Epidermal melanocyte (primary cell): ENCODE results near the gene MFSD6.
"Not testable (repeated sequence)": the region's sequence is repeated elsewhere in the genome, so short reads cannot be mapped to it uniquely, and the experiment has no call there.

Experiments used
- DNase-seq: peaks from one replicate; pipeline ENCODE4 v3.0.0; 2011; ENCODE audit warnings: low spot score; ENCODE audit not compliant: insufficient read length

The MFSD6 gene

DNA sequence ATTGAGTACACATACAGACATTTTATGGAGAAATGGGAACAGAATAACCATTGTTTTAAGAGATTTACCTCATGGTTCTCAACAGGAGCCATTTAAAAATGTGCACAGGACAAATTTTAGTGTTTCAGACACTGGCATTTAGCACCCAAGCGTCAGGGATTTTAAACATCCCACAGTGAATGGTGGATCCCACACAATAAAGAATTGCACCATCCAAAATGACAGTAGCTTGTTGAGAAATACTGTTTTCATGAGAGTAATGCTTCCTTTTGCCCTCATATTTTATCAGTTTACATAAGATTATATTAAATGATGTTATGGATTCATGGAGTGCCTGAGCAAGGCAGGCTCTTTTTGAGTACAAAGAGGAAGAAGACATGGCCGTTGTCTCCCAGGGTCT is 54.0 kb downstream of the MFSD6 start:
- DNase-seq: no peak

DNA sequence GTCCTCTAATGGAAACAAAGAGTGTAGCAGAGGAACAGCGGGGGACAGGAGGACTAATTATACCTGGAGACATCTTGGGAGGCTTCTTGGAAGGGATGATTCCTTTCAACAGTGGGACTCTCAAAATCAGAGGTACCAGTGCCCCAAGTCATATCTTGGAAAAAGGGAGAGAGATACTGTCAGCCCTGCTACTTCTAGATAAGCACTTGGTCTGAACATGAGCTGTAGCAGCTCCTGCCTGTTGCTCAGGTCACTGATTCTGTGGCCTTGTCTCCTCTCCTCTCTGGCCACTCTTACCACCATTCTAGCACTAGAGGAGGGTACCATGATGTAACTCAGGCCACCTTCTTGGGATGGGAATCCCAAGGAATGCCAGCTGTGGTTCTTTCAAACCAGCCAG is 54.5 kb downstream of the MFSD6 start:
- no peak for DNase-seq

GRCh38 chr2:190465060-190465459 is 56.9 kb downstream of the MFSD6 start:
- no peak for DNase-seq

GRCh38 chr2:190466819-190467446 is 58.8 kb downstream of the MFSD6 start:
- no peak for DNase-seq

DNA sequence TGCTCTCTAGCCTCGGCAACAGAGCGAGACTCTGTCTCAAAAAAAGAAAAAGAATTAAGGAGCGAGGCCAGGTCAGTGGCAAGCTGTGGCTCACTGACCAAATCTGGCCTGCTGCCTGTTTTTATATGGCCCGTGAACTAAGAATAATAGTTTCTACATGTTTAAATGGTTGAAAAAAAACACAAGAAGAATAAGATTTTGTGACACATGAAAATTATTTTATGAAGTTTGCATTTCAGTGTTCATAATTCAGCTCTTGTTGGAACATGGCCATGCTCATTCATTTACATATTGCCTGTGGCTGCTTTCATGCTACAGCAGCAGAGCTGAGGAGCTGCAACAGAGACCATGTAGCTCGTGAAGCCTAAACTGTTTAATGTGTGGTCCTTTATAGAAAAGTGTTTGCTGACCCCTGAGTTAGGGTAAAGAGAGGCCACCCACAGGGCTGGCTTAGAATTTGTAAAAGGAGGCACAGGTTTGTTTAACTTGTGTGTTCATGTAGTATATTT is 59.5 kb downstream of the MFSD6 start:
- no peak for DNase-seq

DNA sequence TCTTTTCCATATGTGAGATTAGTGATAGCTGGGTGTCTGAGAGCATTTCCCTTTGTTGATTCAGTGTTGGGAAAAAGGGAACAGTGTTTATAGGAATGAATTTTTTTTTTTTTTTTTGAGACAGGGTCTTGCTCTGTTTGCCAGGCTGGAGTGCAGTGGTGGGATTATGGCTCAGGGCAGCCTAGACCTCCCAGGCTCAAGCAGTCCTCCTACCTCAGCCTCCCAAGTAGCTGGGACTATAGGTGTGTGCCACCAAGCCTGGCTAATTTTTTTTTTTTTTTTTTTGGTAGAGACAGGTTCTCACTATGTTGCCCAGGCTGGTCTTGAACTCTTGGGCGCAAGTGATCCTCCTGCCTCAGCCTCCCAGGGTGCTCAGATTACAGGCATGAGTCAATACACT is 60.2 kb downstream of the MFSD6 start:
- not testable (repeated sequence) for DNase-seq

GRCh38 chr2:190468814-190469569 is 60.8 kb downstream of the MFSD6 start:
- peak; percentile 62 for DNase-seq

DNA sequence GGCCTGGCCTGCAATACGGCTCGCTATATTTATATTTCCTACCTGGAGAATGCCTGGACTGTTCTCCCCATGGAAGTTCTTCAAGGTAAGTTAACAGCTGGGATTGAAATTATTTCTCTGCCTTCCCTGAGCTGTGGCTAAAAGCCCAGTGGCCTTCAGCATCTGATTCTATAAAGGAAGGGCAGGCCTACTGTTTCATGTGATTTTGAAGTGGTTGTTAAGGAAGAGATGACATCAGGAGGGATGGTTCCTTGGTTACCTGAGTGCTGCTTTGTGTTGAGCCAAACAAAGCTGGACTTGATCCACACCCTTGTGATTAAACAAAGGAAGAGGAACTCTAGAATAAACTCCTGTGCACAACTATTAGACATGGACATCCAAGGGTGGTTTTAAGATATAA is 61.6 kb downstream of the MFSD6 start:
- no peak for DNase-seq

DNA sequence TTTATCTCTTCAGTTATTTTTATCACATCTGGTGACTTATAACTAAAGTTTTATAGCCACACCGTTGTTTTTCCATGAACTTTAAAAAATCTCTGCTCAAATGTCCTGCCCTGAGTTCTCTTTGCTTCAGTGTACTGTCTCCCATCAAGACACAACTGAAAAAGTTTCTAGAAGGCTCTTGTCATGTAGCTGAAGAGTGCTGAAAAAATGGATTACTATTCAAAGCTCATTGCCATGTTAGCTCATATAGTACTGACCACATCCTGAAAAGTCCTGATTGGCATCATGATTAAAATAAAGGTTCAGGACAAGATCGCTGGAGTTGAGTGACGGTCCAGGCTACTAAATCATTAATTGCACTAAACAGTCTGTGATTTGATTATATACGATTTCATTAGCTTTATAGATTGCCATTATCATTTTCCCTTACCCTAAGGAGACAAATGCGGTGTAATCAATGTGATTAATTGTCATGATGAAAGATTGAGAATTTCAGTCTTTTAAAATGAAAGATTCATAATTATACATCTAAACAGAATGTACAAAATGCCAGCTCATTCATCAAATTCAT is 62.2 kb downstream of the MFSD6 start:
- DNase-seq: no peak

DNA sequence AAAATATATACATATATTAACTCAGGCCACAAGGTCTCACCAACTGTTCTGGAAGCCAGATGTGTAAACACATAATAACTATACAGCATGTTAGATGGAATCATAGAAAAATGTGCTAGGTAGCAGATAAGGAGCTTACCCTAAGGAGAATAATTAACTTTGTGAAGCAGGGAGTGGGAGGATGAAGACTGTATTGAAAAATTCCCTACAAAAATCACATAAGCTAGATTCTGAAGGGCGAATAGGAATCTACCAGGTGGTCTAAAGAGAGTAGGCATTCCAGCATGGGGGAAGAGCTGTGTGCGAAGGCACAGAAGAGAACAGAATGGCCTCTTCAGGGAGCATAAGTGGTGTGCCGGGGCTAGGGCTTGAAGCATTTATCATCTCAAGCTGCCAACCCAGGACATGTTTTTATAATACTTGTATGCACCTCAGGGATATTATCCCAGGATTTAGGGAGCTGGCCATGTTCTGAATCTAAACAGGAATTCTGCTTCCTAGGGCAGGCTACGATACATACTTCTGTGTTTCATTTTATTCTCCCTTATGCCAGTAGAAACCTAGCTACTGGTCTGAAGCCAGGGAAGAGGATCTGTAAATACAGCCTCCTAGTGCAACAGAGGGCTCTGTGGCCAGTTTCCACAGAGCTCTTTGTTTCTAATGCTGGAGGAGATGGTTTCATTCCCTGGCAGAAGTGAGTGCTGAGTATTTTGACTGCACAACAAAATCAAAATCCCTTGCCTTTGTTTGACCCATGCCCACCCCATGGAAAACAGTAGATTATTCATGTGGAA is 69.7 kb downstream of the MFSD6 start:
- DNase-seq: peak; percentile 40

- no peak for DNase-seq
Measured at GRCh38 chr2:190478572-190479195, 70.5 kb downstream of the MFSD6 start.

- no peak for DNase-seq
Measured at GRCh38 chr2:190481339-190481738, 73.2 kb downstream of the MFSD6 start.

GRCh38 chr2:190482451-190482850 is 74.3 kb downstream of the MFSD6 start:
- DNase-seq: no peak

DNA sequence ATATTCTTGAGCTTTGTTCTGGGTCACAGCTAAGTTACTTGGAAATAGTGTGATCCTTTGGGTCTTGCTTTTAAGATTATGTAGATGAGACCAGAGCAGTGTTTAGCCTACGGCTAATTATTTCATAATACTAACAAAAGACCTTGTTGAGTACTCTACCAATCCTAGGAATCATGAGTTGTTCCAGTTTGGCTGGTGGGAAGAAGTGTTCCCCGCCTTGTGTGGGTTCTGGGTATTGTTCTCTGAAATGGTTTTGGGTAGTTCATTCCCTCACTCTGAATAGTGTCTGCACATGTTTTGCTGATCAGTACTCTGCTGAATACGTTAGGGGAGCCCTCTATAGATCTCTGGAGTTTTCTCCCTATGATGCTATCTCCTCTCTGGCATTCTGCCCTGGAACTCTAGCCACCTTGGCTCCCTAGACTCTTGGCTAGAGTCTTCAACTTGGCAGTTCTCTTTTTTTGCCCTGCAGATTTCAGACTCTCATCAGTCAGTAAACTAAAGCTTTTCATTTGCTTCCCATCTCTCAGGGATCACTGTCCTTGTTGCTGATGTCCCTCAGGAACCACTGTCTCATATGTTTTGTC is 78.0 kb downstream of the MFSD6 start:
- no peak for DNase-seq

DNA sequence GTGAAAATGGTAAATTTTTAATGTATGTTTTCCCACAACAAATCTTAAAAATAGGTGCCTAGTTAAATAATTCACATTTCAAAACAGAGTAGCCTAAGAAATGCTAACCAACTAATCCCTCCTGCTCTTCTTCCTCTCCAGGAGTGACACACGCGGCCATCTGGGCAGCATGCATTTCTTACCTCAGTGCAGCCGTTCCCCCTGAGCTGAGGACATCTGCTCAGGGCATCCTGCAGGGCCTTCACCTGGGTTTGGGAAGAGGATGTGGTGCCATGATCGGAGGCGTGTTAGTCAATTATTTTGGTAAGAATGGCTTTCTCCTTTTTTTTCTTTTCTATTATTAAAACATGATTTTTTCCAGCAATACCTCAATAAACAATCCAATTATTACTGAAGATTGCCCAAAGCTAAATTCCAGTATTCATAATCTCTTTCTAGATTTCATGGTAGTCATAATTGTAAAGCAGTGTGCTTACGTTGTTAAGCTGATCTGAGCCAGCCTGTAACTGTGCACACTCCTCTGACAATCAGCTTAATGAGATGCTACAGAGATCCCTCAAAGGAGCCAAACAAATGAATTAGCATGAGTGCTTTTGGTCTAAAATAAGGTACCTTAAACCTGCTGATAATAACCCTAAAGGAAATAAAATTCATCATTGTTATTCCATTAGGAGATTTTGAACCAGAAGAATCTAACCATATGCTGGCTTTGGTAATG is 80.5 kb downstream of the MFSD6 start:
- DNase-seq: no peak

GRCh38 chr2:190489475-190489874 is 81.3 kb downstream of the MFSD6 start:
- no peak for DNase-seq

DNA sequence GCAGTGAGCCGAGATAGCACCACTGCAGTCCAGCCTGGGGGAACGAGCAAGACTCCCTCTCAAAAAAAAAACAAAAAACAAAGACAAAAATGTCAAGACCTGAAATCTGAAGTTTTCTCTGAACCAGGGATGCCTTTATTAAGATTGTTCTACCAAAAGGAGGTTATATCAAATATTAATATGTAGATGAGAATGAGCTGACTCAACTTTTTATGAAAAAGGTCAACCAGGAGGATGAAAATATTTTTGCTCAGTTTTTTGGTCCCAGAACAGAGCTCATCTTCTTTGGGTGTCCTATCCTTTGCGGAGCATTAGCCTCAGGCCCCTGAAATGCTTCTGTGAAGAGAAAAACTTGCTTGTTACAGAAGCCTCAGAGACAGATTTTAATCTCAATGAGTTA is 82.3 kb downstream of the MFSD6 start:
- no peak for DNase-seq

- DNase-seq: no peak
Measured at GRCh38 chr2:190493095-190493494, 84.9 kb downstream of the MFSD6 start.

- DNase-seq: not testable (repeated sequence)
Measured at GRCh38 chr2:190494600-190495227, 86.6 kb downstream of the MFSD6 start.

- DNase-seq: no peak
Measured at GRCh38 chr2:190497428-190497827, 89.3 kb downstream of the MFSD6 start.
